ENCODE results near the gene ZDHHC11B.
"Not testable (repeated sequence)": the region's sequence is repeated elsewhere in the genome, so short reads cannot be mapped to it uniquely, and the experiment has no call there.

DNA sequence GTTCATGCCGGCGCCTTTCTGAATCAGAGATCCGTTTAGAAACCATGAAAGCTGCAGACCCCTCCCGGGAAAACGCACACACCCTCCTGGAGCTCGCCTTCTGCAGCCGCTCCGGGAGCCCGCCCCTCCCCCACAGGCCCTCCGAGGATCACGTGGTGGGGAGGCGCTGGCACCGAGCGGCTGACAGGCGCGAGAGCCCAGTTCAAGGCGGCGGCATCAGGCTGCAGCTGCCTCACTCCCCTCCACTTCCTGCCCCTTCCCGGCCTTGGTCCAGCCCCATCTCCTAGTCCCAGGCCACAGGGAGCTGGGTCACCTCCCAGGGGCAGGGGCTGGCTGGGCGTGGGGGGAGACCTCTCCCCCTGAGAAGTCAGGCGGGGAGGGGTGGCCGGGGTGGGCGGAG lies 93.5 kb downstream of the ZDHHC11B start:
- TF ChIP-seq, protein P1, sequence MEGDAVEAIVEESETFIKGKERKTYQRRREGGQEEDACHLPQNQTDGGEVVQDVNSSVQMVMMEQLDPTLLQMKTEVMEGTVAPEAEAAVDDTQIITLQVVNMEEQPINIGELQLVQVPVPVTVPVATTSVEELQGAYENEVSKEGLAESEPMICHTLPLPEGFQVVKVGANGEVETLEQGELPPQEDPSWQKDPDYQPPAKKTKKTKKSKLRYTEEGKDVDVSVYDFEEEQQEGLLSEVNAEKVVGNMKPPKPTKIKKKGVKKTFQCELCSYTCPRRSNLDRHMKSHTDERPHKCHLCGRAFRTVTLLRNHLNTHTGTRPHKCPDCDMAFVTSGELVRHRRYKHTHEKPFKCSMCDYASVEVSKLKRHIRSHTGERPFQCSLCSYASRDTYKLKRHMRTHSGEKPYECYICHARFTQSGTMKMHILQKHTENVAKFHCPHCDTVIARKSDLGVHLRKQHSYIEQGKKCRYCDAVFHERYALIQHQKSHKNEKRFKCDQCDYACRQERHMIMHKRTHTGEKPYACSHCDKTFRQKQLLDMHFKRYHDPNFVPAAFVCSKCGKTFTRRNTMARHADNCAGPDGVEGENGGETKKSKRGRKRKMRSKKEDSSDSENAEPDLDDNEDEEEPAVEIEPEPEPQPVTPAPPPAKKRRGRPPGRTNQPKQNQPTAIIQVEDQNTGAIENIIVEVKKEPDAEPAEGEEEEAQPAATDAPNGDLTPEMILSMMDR (IDR thresholded peaks at IDR 0.05): not testable (repeated sequence)
- not testable (repeated sequence) for TF ChIP-seq EZH2 (IDR thresholded peaks at IDR 0.05)

Measured in neural progenitor cell (in vitro differentiated cells).